Mucosa of stomach (tissue), 1 donor: ENCODE results near the gene POFUT2.

Source experiments
- H3K27me3 ChIP-seq: one replicate; pipeline ENCODE4 v1.7.0; 2013; ENCODE audit warnings: mild to moderate bottlenecking, low read length; ENCODE audit not compliant: control insufficient read depth, insufficient read depth
- H3K36me3 ChIP-seq: one replicate; pipeline ENCODE4 v1.7.0; 2013; ENCODE audit warnings: low read length; ENCODE audit not compliant: control insufficient read depth, insufficient read depth
- H3K4me1 ChIP-seq: one replicate; pipeline ENCODE4 v1.7.0; 2013; ENCODE audit warnings: mild to moderate bottlenecking, low read length; ENCODE audit not compliant: control insufficient read depth, insufficient read depth
- H3K4me3 ChIP-seq: one replicate; pipeline ENCODE4 v1.7.0; 2013; ENCODE audit warnings: low read length
- H3K9ac ChIP-seq: one replicate; pipeline ENCODE4 v1.7.0; 2013; ENCODE audit warnings: mild to moderate bottlenecking, low read length, moderate library complexity
- H3K9me3 ChIP-seq: one replicate; pipeline ENCODE4 v1.7.0; 2013; ENCODE audit warnings: mild to moderate bottlenecking, low read length, moderate library complexity; ENCODE audit not compliant: control insufficient read depth
- donor health status: Pancreatic carcinoma.

Gene POFUT2

DNA sequence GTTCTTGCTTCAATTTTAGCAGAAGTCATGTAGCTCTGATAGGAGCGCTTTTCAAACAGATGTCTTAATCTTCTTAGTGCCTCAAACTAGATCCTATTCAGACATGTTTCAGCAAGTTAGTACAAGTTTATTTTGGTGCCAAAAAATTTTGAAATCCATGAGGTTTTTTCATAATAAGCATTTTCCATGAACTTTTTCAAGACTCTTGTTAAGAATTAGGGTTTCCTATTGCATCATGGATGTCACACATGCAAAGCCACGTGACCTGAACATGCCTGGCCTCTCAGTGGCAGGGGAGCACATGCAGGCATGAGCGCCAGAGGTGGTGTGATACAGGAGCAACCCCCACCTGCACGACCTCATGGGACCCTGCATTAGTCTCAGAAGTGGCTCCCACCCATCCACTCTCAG, 67.6 kb downstream of the POFUT2 start:
- H3K4me1 ChIP-seq: no peaks in the 10 kb centered on the region
- no peaks in the 10 kb centered on the region for H3K36me3 ChIP-seq
- no peak overlapping the region for H3K4me3 ChIP-seq
- no peaks in the 10 kb centered on the region for H3K27me3 ChIP-seq
- no peak overlapping the region for H3K9ac ChIP-seq
- no peaks in the 10 kb centered on the region for H3K9me3 ChIP-seq

DNA sequence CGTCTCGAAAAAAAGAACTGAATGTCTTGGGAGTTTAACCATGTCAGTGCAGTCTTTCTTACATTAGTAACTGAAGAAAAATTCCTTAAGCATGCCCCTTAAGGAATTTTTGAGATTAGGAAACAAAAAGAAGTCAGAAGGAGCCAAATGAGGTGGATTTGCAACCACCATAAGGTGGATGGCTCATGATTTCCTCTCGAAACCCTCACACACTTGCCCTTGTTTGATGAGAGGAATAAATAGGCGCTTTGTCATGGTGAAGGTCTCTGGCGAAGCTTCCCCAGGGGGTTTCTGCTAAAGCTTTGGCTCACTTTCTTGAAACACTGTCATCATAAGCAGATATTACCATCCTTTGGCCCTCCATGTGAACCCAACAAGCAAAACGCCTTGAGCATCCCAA, 68.2 kb downstream of the POFUT2 start:
- Histone ChIP-seq H3K9me3 (no peaks in the 10 kb centered on the region), H3K36me3 (no peaks in the 10 kb centered on the region)

GRCh38 chr21:45217010-45217409, 70.7 kb downstream of the POFUT2 start:
- Histone ChIP-seq H3K9ac (no peak overlapping the region), H3K4me1 (no peaks in the 10 kb centered on the region), H3K27me3 (no peaks in the 10 kb centered on the region), H3K9me3 (no peaks in the 10 kb centered on the region), H3K4me3 (no peak overlapping the region), H3K36me3 (no peaks in the 10 kb centered on the region)

More for the DNA sequence above, 68.2 kb downstream of the POFUT2 start:
- Histone ChIP-seq H3K4me3 (no peak overlapping the region), H3K4me1 (no peaks in the 10 kb centered on the region), H3K9ac (no peak overlapping the region), H3K27me3 (no peaks in the 10 kb centered on the region)

GRCh38 chr21:45215213-45215612, 72.5 kb downstream of the POFUT2 start:
- H3K9ac ChIP-seq: no peak overlapping the region
- no peak overlapping the region for H3K4me3 ChIP-seq
- H3K9me3 ChIP-seq: no peaks in the 10 kb centered on the region
- H3K4me1 ChIP-seq: no peaks in the 10 kb centered on the region
- H3K27me3 ChIP-seq: no peaks in the 10 kb centered on the region
- no peaks in the 10 kb centered on the region for H3K36me3 ChIP-seq
